Measurements from ENCODE around the gene FGL2.

Gene FGL2

GRCh38 chr7:77209479-77210139, 10.0 kb upstream of the FGL2 start:
- Histone ChIP-seq H3K4me1 (ENCODE audit: control insufficient read depth, insufficient read depth, low read length) (no peaks in the 10 kb centered on the region), H3K4me3 (ENCODE audit: low read length in 2 of 2) (no peak overlapping the region), H3K27me3 (ENCODE audit: control insufficient read depth in 1 of 2, insufficient read depth in 2 of 2, low read length in 2 of 2) (no peaks in the 10 kb centered on the region), H3K9ac (ENCODE audit: low read length in 2 of 2) (no peak overlapping the region), H3K27ac (ENCODE audit: low read length) (no peak overlapping the region), H3K9me3 (ENCODE audit: control insufficient read depth in 2 of 2, low read length in 2 of 2) (peaks cover 0 to 10% of the 10 kb centered on the region in 2 donors), H3K36me3 (ENCODE audit: control insufficient read depth in 2 of 2, insufficient read depth in 2 of 2, low read length in 2 of 2) (no peaks in the 10 kb centered on the region)

GRCh38 chr7:77208416-77208815, 8.8 kb upstream of the FGL2 start:
- peaks cover 0 to 7% of the 10 kb centered on the region in 2 donors for H3K9me3 ChIP-seq (ENCODE audit: control insufficient read depth in 2 of 2, low read length in 2 of 2)
- no peak overlapping the region for H3K27ac ChIP-seq (ENCODE audit: low read length)
- no peaks in the 10 kb centered on the region for H3K27me3 ChIP-seq (ENCODE audit: control insufficient read depth in 1 of 2, insufficient read depth in 2 of 2, low read length in 2 of 2)
- H3K9ac ChIP-seq (ENCODE audit: low read length in 2 of 2), result no peak overlapping the region
- no peaks in the 10 kb centered on the region for H3K36me3 ChIP-seq (ENCODE audit: control insufficient read depth in 2 of 2, insufficient read depth in 2 of 2, low read length in 2 of 2)
- no peaks in the 10 kb centered on the region for H3K4me1 ChIP-seq (ENCODE audit: control insufficient read depth, insufficient read depth, low read length)
- no peak overlapping the region for H3K4me3 ChIP-seq (ENCODE audit: low read length in 2 of 2)

- no peak overlapping the region for H3K4me3 ChIP-seq (ENCODE audit: low read length in 2 of 2)
- no peaks in the 10 kb centered on the region for H3K27me3 ChIP-seq (ENCODE audit: control insufficient read depth in 1 of 2, insufficient read depth in 2 of 2, low read length in 2 of 2)
- H3K9ac ChIP-seq (ENCODE audit: low read length in 2 of 2), result no peak overlapping the region
- peaks cover 0 to 6% of the 10 kb centered on the region in 2 donors for H3K9me3 ChIP-seq (ENCODE audit: control insufficient read depth in 2 of 2, low read length in 2 of 2)
- no peaks in the 10 kb centered on the region for H3K36me3 ChIP-seq (ENCODE audit: control insufficient read depth in 2 of 2, insufficient read depth in 2 of 2, low read length in 2 of 2)
- peaks cover 4% of the 10 kb centered on the region for H3K4me1 ChIP-seq (ENCODE audit: control insufficient read depth, insufficient read depth, low read length)
- no peak overlapping the region for H3K27ac ChIP-seq (ENCODE audit: low read length)
Observed at GRCh38 chr7:77205706-77206105, 6.1 kb upstream of the FGL2 start.

GRCh38 chr7:77202481-77202976, 2.9 kb upstream of the FGL2 start:
- H3K27ac ChIP-seq (ENCODE audit: low read length), result no peak overlapping the region
- H3K4me3 ChIP-seq (ENCODE audit: low read length in 2 of 2), result no peak overlapping the region
- H3K36me3 ChIP-seq (ENCODE audit: control insufficient read depth in 2 of 2, insufficient read depth in 2 of 2, low read length in 2 of 2), result no peaks in the 10 kb centered on the region
- no peaks in the 10 kb centered on the region for H3K27me3 ChIP-seq (ENCODE audit: control insufficient read depth in 1 of 2, insufficient read depth in 2 of 2, low read length in 2 of 2)
- no peak overlapping the region for H3K9ac ChIP-seq (ENCODE audit: low read length in 2 of 2)
- no peaks in the 10 kb centered on the region for H3K9me3 ChIP-seq (ENCODE audit: control insufficient read depth in 2 of 2, low read length in 2 of 2)
- peaks cover 4% of the 10 kb centered on the region for H3K4me1 ChIP-seq (ENCODE audit: control insufficient read depth, insufficient read depth, low read length)

GRCh38 chr7:77200542-77200941, 923 bp upstream of the FGL2 start:
- Histone ChIP-seq H3K9me3 (ENCODE audit: control insufficient read depth in 2 of 2, low read length in 2 of 2) (no peaks in the 10 kb centered on the region), H3K9ac (ENCODE audit: low read length in 2 of 2) (peak overlapping the region; percentile 83 to 91), H3K27me3 (ENCODE audit: control insufficient read depth in 1 of 2, insufficient read depth in 2 of 2, low read length in 2 of 2) (no peaks in the 10 kb centered on the region), H3K4me1 (ENCODE audit: control insufficient read depth, insufficient read depth, low read length) (peaks cover 4% of the 10 kb centered on the region), H3K36me3 (ENCODE audit: control insufficient read depth in 2 of 2, insufficient read depth in 2 of 2, low read length in 2 of 2) (no peaks in the 10 kb centered on the region), H3K27ac (ENCODE audit: low read length) (peak overlapping the region; percentile 85), H3K4me3 (ENCODE audit: low read length in 2 of 2) (peak overlapping the region; percentile 93 to 96)

GRCh38 chr7:77197141-77197540, 2.5 kb downstream of the FGL2 start:
- H3K36me3 ChIP-seq (ENCODE audit: control insufficient read depth in 2 of 2, insufficient read depth in 2 of 2, low read length in 2 of 2), result no peaks in the 10 kb centered on the region
- H3K27me3 ChIP-seq (ENCODE audit: control insufficient read depth in 1 of 2, insufficient read depth in 2 of 2, low read length in 2 of 2), result no peaks in the 10 kb centered on the region
- peak overlapping the region; percentile 51 to 83 for H3K9ac ChIP-seq (ENCODE audit: low read length in 2 of 2)
- peak overlapping the region; percentile 4 for H3K27ac ChIP-seq (ENCODE audit: low read length)
- H3K9me3 ChIP-seq (ENCODE audit: control insufficient read depth in 2 of 2, low read length in 2 of 2), result no peaks in the 10 kb centered on the region
- peak overlapping the region; percentile 93 to 96 for H3K4me3 ChIP-seq (ENCODE audit: low read length in 2 of 2)
- peaks cover 4% of the 10 kb centered on the region for H3K4me1 ChIP-seq (ENCODE audit: control insufficient read depth, insufficient read depth, low read length)

GRCh38 chr7:77188731-77189437, 10.7 kb downstream of the FGL2 start:
- H3K4me3 ChIP-seq (ENCODE audit: low read length in 2 of 2), result no peak overlapping the region
- H3K27me3 ChIP-seq (ENCODE audit: control insufficient read depth in 1 of 2, insufficient read depth in 2 of 2, low read length in 2 of 2), result no peaks in the 10 kb centered on the region
- no peak overlapping the region for H3K9ac ChIP-seq (ENCODE audit: low read length in 2 of 2)
- peaks cover 5% of the 10 kb centered on the region for H3K4me1 ChIP-seq (ENCODE audit: control insufficient read depth, insufficient read depth, low read length)
- H3K9me3 ChIP-seq (ENCODE audit: control insufficient read depth in 2 of 2, low read length in 2 of 2), result no peaks in the 10 kb centered on the region
- H3K36me3 ChIP-seq (ENCODE audit: control insufficient read depth in 2 of 2, insufficient read depth in 2 of 2, low read length in 2 of 2), result no peaks in the 10 kb centered on the region
- no peak overlapping the region for H3K27ac ChIP-seq (ENCODE audit: low read length)

- Histone ChIP-seq H3K27ac (ENCODE audit: low read length) (no peak overlapping the region), H3K4me1 (ENCODE audit: control insufficient read depth, insufficient read depth, low read length) (peaks cover 5% of the 10 kb centered on the region), H3K36me3 (ENCODE audit: control insufficient read depth in 2 of 2, insufficient read depth in 2 of 2, low read length in 2 of 2) (no peaks in the 10 kb centered on the region), H3K4me3 (ENCODE audit: low read length in 2 of 2) (no peak overlapping the region), H3K27me3 (ENCODE audit: control insufficient read depth in 1 of 2, insufficient read depth in 2 of 2, low read length in 2 of 2) (no peaks in the 10 kb centered on the region), H3K9ac (ENCODE audit: low read length in 2 of 2) (no peak overlapping the region), H3K9me3 (ENCODE audit: control insufficient read depth in 2 of 2, low read length in 2 of 2) (no peaks in the 10 kb centered on the region)
Observed at GRCh38 chr7:77185866-77186265, 13.8 kb downstream of the FGL2 start.

- H3K4me1 ChIP-seq (ENCODE audit: control insufficient read depth, insufficient read depth, low read length), result peaks cover 5% of the 10 kb centered on the region
Observed at GRCh38 chr7:77184990-77185389, 14.6 kb downstream of the FGL2 start.

GRCh38 chr7:77184463-77184862, 15.2 kb downstream of the FGL2 start:
- Histone ChIP-seq H3K4me1 (ENCODE audit: control insufficient read depth, insufficient read depth, low read length) (peaks cover 5% of the 10 kb centered on the region), H3K9me3 (ENCODE audit: control insufficient read depth in 2 of 2, low read length in 2 of 2) (no peaks in the 10 kb centered on the region), H3K27ac (ENCODE audit: low read length) (peak overlapping the region; percentile 32), H3K9ac (ENCODE audit: low read length in 2 of 2) (no peak overlapping the region), H3K36me3 (ENCODE audit: control insufficient read depth in 2 of 2, insufficient read depth in 2 of 2, low read length in 2 of 2) (no peaks in the 10 kb centered on the region), H3K4me3 (ENCODE audit: low read length in 2 of 2) (no peak overlapping the region), H3K27me3 (ENCODE audit: control insufficient read depth in 1 of 2, insufficient read depth in 2 of 2, low read length in 2 of 2) (no peaks in the 10 kb centered on the region)

More at GRCh38 chr7:77184990-77185389, 14.6 kb downstream of the FGL2 start:
- no peaks in the 10 kb centered on the region for H3K36me3 ChIP-seq (ENCODE audit: control insufficient read depth in 2 of 2, insufficient read depth in 2 of 2, low read length in 2 of 2)
- H3K9me3 ChIP-seq (ENCODE audit: control insufficient read depth in 2 of 2, low read length in 2 of 2), result no peaks in the 10 kb centered on the region
- H3K27ac ChIP-seq (ENCODE audit: low read length), result peak overlapping the region; percentile 8
- H3K4me3 ChIP-seq (ENCODE audit: low read length in 2 of 2), result no peak overlapping the region
- H3K27me3 ChIP-seq (ENCODE audit: control insufficient read depth in 1 of 2, insufficient read depth in 2 of 2, low read length in 2 of 2), result no peaks in the 10 kb centered on the region
- no peak overlapping the region for H3K9ac ChIP-seq (ENCODE audit: low read length in 2 of 2)

GRCh38 chr7:77182261-77182660, 17.4 kb downstream of the FGL2 start:
- Histone ChIP-seq H3K4me3 (ENCODE audit: low read length in 2 of 2) (no peak overlapping the region), H3K4me1 (ENCODE audit: control insufficient read depth, insufficient read depth, low read length) (peaks cover 5% of the 10 kb centered on the region), H3K27me3 (ENCODE audit: control insufficient read depth in 1 of 2, insufficient read depth in 2 of 2, low read length in 2 of 2) (no peaks in the 10 kb centered on the region), H3K9ac (ENCODE audit: low read length in 2 of 2) (no peak overlapping the region), H3K9me3 (ENCODE audit: control insufficient read depth in 2 of 2, low read length in 2 of 2) (no peaks in the 10 kb centered on the region), H3K27ac (ENCODE audit: low read length) (no peak overlapping the region), H3K36me3 (ENCODE audit: control insufficient read depth in 2 of 2, insufficient read depth in 2 of 2, low read length in 2 of 2) (no peaks in the 10 kb centered on the region)
